Erythroblast (primary cell): ENCODE measurements around the gene THRSP.

Experiments
- GATA1 ChIP-seq: IDR thresholded peaks from 2 replicates; pipeline ENCODE4 v1.6.1; 2011; ENCODE audit warnings: low read depth, mild to moderate bottlenecking, control low read depth, low read length, moderate library complexity
- POLR2A ChIP-seq: IDR thresholded peaks from 2 replicates; pipeline ENCODE4 v1.6.1; 2011; ENCODE audit warnings: mild to moderate bottlenecking, low read length

GRCh38 chr11:78081583-78081982 lies 17.9 kb downstream of the THRSP start:
- TF ChIP-seq POLR2A (no peak), GATA1 (no peak)
